Sigmoid colon (tissue), 7 donors: Measurements from ENCODE around the gene FBXW8. TPM values are rescaled to one million over a fixed set of nuclear protein-coding genes. Genes with fewer than 3 reads are reported as not detected.

Experiments
- DNase-seq: peaks from one replicate; pipeline ENCODE4 v3.0.0-alpha.2; 2019
- H3K27ac ChIP-seq, 4 donors: fragments of 200-600 bp; sonication (generic); one replicate each; pipeline ENCODE4 v1.5.1; 2016 to 2019; ENCODE audit warnings: mild to moderate bottlenecking in 1 of 4
- H3K27me3 ChIP-seq, 3 donors: fragments of 200-600 bp; sonication (generic); one replicate each; pipeline ENCODE4 v1.5.1; 2019; ENCODE audit warnings: mild to moderate bottlenecking in 1 of 3
- H3K36me3 ChIP-seq, 4 donors: fragments of 200-600 bp; sonication (generic); one replicate each; pipeline ENCODE4 v1.5.1; 2016 to 2019
- H3K4me1 ChIP-seq, 4 donors: fragments of 200-600 bp; sonication (generic); one replicate each; pipeline ENCODE4 v1.5.1; 2017 to 2019
- H3K4me3 ChIP-seq, 4 donors: fragments of 200-600 bp; sonication (generic); one replicate each; pipeline ENCODE4 v1.5.1; 2017 to 2019; ENCODE audit warnings: mild to moderate bottlenecking in 2 of 4, moderate library complexity in 1 of 4
- H3K9me3 ChIP-seq, 4 donors: fragments of 200-600 bp in 3 of 4; sonication (generic) in 3 of 4; one replicate each; pipeline versions ENCODE4 v1.5.1 to v1.6.1; 2013 to 2019
- CTCF ChIP-seq, 4 experiments: fragments of 450-650 bp in 3 of 4; fragments of 200-600 bp in 1 of 4; IDR thresholded peaks; one replicate each; pipeline ENCODE4 v1.5.1; 2016 to 2019; ENCODE audit warnings: antibody characterized with exemption in 4 of 4, mild to moderate bottlenecking in 3 of 4, moderate library complexity in 2 of 4
- EP300 ChIP-seq, 4 donors: sonication (generic); formaldehyde crosslinking; IDR thresholded peaks; one replicate each; pipeline ENCODE4 v1.6.1; 2017; ENCODE audit warnings: antibody characterized with exemption in 4 of 4
- POLR2A ChIP-seq, 2 donors: fragments of 450-650 bp; IDR thresholded peaks; one replicate each; pipeline ENCODE4 v1.6.1; 2016; ENCODE audit warnings: antibody characterized with exemption in 2 of 2, mild to moderate bottlenecking in 2 of 2, moderate library complexity in 2 of 2
- POLR2AphosphoS5 ChIP-seq, 4 donors: sonication (generic); formaldehyde crosslinking; IDR thresholded peaks; one replicate each; pipeline ENCODE4 v1.6.1; 2017; ENCODE audit warnings: antibody characterized with exemption in 4 of 4
- WGBS, 2 donors: extraction: QIAGEN DNeasy Blood & Tissue Kit; methylation state at CpG; one replicate each; pipeline ENCODE4 v1.1.7; 2013; 5-methylcytosine and 5-hydroxymethylcytosine counted together
- intact Hi-C: fragments of 100-400 bp; cut with DNase I; formaldehyde crosslinking; loops from one replicate; pipeline ENCODE4 v1.15.1; 2023
- polyA plus RNA-seq, 3 donors: library from polyadenylated mRNA; stranded (reverse); fragments of 200-250 nt; gene quantifications; one replicate each; pipeline ENCODE4 v1.2.3, GENCODE V29; 2013
- total RNA-seq, 4 donors: library from RNA; depleted of rRNA; stranded (reverse); fragments of >200 nt; gene quantifications; one replicate each; pipeline ENCODE4 v1.1.0, GENCODE V29; 2016
- donor health status: healthy with polysubstance abuse.
- donor health status: Bipolar disorder and iron deficiency.
- donor health status: healthy.

Gene FBXW8
- total and polyA plus RNA-seq, 7 donors = 2.3 to 19.1 (median 7.7) TPM

GRCh38 chr12:116968986-116969385 is 58.2 kb downstream of the FBXW8 start:
- H3K27ac ChIP-seq = no peak overlapping the region
- H3K27me3 ChIP-seq = no peaks in the 10 kb centered on the region
- intact Hi-C loops = no loop called here
- peaks cover 0 to 27% (median 19%) of the 10 kb centered on the region in 4 donors for H3K4me1 ChIP-seq
- H3K9me3 ChIP-seq = no peaks in the 10 kb centered on the region
- TF ChIP-seq CTCF (IDR thresholded peaks at IDR 0.05) = no peak
- TF ChIP-seq POLR2A (IDR thresholded peaks at IDR 0.05) = no peak
- no peak for TF ChIP-seq POLR2AphosphoS5 (IDR thresholded peaks at IDR 0.05)
- TF ChIP-seq EP300 (IDR thresholded peaks at IDR 0.05) = no peak
- H3K4me3 ChIP-seq = no peak overlapping the region
- peaks cover 0 to 14% (median 3%) of the 10 kb centered on the region in 4 donors for H3K36me3 ChIP-seq
- no peak for DNase-seq
- 86 to 93% methylated on average over 5 of the region's 5 CpGs for WGBS, 2 donors

- TF ChIP-seq EP300 (IDR thresholded peaks at IDR 0.05) = peak in 1 of 4 donors; percentile 11
- TF ChIP-seq POLR2AphosphoS5 (IDR thresholded peaks at IDR 0.05) = no peak
- no peak for TF ChIP-seq CTCF (IDR thresholded peaks at IDR 0.05)
- TF ChIP-seq POLR2A (IDR thresholded peaks at IDR 0.05) = no peak
- 85 to 87% methylated on average over 30 of the region's 30 CpGs for WGBS, 2 donors
- intact Hi-C loops = no loop called here
- H3K27me3 ChIP-seq = no peaks in the 10 kb centered on the region
- H3K9me3 ChIP-seq = no peaks in the 10 kb centered on the region
- peaks cover 0 to 18% (median 11%) of the 10 kb centered on the region in 4 donors for H3K4me1 ChIP-seq
- peaks cover 0 to 14% (median 3%) of the 10 kb centered on the region in 4 donors for H3K36me3 ChIP-seq
- no peak overlapping the region for H3K27ac ChIP-seq
- DNase-seq = peak; percentile 73
- no peak overlapping the region for H3K4me3 ChIP-seq
Measured at GRCh38 chr12:116969615-116970585, 59.1 kb downstream of the FBXW8 start.

GRCh38 chr12:116971222-116971621 is 60.5 kb downstream of the FBXW8 start:
- intact Hi-C loops = no loop called here
- 87 to 96% methylated on average over 4 of the region's 4 CpGs for WGBS, 2 donors

GRCh38 chr12:116975779-116976393 is 65.1 kb downstream of the FBXW8 start:
- intact Hi-C loops = no loop called here
- WGBS, 2 donors = 96 to 97% methylated on average over 3 of the region's 3 CpGs
- no peaks in the 10 kb centered on the region for H3K27me3 ChIP-seq
- no peaks in the 10 kb centered on the region for H3K4me1 ChIP-seq
- DNase-seq = no peak
- TF ChIP-seq POLR2A (IDR thresholded peaks at IDR 0.05) = no peak
- TF ChIP-seq CTCF (IDR thresholded peaks at IDR 0.05) = no peak
- peaks cover 0 to 4% (median 0%) of the 10 kb centered on the region in 4 donors for H3K36me3 ChIP-seq
- H3K9me3 ChIP-seq = no peaks in the 10 kb centered on the region
- no peak overlapping the region for H3K27ac ChIP-seq
- no peak overlapping the region for H3K4me3 ChIP-seq

More at GRCh38 chr12:116971222-116971621, 60.5 kb downstream of the FBXW8 start:
- H3K27ac ChIP-seq = no peak overlapping the region
- no peak overlapping the region for H3K4me3 ChIP-seq
- no peaks in the 10 kb centered on the region for H3K27me3 ChIP-seq
- DNase-seq = no peak
- peaks cover 0 to 11% (median 2%) of the 10 kb centered on the region in 4 donors for H3K36me3 ChIP-seq
- H3K4me1 ChIP-seq = peaks cover 0 to 12% (median 7%) of the 10 kb centered on the region in 4 donors
- TF ChIP-seq EP300 (IDR thresholded peaks at IDR 0.05) = no peak
- no peak for TF ChIP-seq POLR2AphosphoS5 (IDR thresholded peaks at IDR 0.05)
- TF ChIP-seq POLR2A (IDR thresholded peaks at IDR 0.05) = no peak
- TF ChIP-seq CTCF (IDR thresholded peaks at IDR 0.05) = no peak
- no peaks in the 10 kb centered on the region for H3K9me3 ChIP-seq
